Stimulated activated CD8-positive, alpha-beta memory T cell treated with anti-CD3 and anti-CD28 coated beads, Interleukin-2, amount 100 ng/mL, for 1 hour (primary cell): ENCODE data around the gene TFPI.
"Not testable (repeated sequence)": the region's sequence is repeated elsewhere in the genome, so short reads cannot be mapped to it uniquely, and the experiment has no call there.

Experiments
- DNase-seq, 2 donors: peaks; one replicate each; pipeline ENCODE4 v3.0.0-alpha.2; 2020; ENCODE audit warnings: low read depth in 2 of 2

Gene TFPI

GRCh38 chr2:187528042-187528441 lies 26.2 kb downstream of the TFPI start:
- no peak for DNase-seq

- DNase-seq: no peak
Observed at GRCh38 chr2:187527262-187527661, 27.0 kb downstream of the TFPI start.

DNA sequence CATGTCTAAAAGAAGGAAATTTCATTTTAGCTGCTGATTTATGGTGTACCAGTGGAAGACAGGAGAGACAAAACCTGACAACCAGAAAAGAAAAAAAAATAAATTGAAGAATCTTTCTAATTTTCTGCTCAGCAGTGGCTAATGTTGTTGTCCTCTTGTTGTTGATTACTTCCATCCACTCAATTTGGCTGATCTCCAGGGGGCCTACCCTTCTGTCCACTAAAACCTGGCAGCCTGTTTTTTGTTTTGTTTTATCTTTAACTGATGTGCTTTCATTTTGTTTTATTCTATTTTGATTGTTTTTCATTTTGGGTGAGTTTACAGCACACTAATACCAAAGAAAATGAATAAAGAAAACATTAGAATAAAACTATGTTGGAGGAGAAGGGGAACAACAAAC lies 27.4 kb downstream of the TFPI start:
- no peak for DNase-seq

- DNase-seq: no peak
Observed at GRCh38 chr2:187525163-187525900, 28.9 kb downstream of the TFPI start.

GRCh38 chr2:187523325-187523724 lies 30.9 kb downstream of the TFPI start:
- no peak for DNase-seq

- no peak for DNase-seq
Observed at GRCh38 chr2:187520121-187520624, 34.1 kb downstream of the TFPI start.

DNA sequence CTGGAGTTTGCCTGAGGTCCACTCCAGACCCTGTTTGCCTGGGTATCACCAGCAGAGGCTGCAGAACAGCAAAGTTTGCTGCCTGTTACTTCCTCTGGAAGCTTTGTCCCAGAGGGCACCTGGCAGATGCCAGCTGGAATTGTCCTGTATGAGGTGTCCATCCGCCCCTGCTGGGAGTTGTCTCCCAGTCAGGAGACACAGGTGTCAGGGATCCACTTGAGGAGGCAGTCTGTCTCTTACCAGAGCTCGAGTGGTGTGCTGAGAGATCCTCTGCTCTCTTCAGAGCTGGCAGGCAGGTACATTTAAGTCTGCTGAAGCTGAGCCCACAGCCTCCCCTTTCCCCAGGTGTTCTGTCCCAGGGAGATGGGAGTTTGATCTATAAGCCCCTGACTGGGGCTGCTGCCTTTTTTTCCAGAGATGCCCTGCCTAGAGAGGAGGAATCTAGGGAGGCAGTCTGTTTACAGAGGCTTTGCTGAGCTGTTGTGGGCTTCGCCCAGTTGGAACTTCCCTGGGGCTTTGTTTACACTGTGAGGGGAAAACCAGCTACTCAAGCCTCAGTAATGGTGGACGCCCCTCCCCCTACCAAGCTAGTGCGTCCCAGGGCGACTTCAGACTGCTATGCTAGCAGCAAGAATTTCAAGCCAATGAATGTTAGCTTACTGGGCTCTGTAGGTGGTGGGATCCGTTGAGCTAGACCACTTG lies 34.7 kb downstream of the TFPI start:
- no peak for DNase-seq

DNA sequence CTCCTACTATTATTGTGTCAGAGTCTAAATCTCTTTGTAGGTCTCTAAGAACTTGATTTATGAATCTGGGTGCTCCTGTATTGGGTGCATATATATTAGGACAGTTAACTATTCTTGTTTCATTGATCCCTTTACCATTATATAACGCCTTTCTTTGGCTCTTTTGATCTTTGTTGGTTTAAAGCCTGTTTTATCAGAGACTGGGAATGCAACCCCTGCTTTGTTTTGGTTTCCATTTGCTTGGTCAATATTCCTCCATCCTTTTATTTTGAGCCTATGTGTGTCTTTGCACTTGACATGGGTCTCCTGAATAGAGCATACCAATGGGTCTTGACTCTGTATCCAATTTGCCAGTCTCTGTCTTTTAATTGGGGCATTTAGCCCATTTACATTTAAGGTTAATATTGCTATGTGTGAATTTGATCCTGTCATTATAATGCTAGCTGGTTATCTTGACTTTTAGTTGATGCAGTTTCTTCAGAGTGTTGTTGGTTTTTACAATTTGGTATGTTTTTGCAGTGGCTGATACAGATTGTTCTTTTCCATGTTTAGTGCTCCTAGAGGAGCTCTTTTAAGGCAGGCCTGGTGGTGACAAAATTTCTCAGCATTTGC lies 36.4 kb downstream of the TFPI start:
- not testable (repeated sequence) for DNase-seq

- DNase-seq: not testable (repeated sequence)
Observed at GRCh38 chr2:187516630-187517510, 37.4 kb downstream of the TFPI start.

GRCh38 chr2:187514930-187515329 lies 39.3 kb downstream of the TFPI start:
- DNase-seq: no peak

GRCh38 chr2:187514235-187514829 lies 39.9 kb downstream of the TFPI start:
- DNase-seq: not testable (repeated sequence)

- not testable (repeated sequence) for DNase-seq
Observed at GRCh38 chr2:187513460-187514234, 40.6 kb downstream of the TFPI start.

DNA sequence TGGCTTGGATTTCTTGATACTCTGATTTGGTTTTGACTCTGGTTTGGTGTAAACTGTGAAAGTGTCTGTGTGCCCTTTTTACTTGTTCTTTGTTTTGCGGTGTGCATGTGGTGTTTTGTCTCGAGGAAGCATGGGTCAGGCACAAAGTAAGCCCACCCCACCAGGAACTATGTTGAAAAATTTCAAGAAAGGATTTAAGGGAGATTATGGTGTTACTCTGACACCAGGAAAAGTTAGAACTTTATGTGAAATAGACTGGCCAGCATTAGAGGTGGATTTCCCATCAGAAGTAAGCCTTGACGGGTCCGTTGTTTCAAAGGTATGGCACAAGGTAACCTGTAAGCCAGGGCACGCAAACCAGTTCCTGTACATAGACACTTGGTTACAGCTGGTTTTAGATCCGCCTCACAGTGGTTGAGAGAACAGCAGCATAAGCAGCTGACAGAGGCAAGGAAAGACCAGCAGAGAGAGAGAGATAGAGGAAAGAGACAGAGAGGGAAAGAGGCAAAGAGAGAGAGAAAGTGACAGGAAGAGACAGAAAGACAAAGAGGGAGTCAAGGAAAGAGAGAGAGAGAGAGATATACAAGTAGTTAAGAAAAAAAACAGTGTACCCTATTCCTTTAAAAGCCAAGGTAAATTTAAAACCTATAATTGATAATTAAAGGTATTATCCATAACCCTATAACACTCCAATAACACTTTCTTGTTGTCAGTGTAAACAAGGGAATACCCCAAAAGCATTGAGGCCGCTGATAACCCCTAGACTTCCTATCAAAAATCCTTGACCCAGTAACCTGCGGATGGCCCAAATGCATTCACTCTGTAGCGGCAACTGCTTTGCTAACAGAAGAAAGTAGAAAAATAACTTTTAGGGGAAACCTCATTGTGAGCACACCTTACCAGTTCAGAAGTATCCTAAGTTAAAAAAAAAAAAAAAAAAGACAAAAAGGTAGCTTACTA lies 42.6 kb downstream of the TFPI start:
- no peak for DNase-seq

DNA sequence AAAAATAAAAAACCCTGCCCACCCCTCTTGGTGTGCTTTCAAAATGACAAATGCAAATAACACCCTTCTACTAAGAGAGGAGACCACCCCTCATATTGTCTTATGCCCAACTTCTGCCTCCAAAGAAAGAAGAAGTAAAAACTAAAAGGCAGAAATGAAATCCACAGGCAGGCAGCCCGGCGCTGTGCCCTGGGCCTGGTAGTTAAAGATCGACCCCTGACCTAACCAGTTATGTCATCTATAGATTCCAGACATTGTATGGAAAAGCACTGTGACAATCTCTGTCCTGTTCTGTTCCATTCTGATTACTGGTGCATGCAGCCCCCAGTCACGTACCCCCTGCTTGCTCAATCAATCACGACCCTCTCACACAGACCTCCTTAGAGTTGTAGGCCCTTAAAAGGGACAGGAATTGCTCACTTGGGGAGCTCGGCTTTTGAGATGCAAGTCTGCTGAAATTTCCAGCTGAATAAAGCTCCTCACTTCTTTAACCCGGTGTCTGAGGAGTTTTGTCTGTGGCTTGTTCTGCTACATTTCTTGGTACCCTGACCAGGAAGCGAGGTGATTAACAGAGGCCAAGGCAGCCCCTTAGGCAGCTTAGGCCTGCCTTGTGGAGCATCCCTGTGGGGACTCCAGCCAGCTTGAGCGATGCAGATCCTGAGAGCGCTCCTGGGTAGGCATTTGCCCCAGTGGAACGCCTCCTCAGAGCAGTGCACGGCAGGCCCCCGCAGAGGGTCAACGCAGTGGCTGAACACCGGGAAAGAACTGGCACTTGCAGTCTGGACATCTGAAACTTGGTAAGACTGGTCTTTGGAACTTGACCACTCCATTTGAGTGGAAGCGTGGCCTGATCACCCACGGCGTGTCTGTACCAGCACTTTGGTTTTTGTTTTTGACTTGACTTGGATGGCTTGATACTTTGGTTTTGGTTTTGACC lies 43.5 kb downstream of the TFPI start:
- DNase-seq: not testable (repeated sequence)

DNA sequence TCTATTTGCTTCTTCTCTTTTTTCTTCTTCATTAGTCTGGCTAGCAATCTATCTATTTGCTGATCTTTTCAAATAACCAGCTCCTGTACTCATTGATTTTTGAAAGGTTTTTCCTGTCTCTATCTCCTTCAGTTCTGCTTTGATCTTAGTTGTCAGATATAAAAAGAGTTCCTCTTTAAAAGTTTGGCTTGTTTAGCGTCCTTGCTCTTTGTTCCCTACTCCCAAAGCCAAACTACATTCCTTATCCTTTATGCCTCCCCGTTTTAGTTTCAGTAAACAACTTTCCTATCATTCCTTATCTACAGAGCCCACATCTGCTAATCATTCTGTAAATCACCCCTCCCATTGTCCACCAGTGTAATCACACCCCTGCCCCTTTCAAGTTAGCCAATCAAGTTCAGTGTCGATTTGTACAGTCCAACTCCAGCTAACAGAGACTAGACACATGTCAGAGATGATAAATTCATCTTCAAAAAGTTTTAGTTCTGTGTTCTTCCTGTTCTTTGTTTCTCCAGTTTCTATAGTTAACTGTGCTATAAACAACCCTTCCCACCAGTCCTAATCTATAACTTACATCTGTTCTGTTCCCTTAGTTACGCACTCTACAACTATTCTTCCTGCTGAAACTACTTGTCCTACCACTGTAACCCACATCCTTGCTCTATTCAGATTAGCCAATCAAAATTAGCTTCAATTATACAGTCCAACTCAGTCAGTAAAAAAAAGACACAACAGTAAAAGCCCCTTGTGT lies 44.4 kb downstream of the TFPI start:
- no peak for DNase-seq

DNA sequence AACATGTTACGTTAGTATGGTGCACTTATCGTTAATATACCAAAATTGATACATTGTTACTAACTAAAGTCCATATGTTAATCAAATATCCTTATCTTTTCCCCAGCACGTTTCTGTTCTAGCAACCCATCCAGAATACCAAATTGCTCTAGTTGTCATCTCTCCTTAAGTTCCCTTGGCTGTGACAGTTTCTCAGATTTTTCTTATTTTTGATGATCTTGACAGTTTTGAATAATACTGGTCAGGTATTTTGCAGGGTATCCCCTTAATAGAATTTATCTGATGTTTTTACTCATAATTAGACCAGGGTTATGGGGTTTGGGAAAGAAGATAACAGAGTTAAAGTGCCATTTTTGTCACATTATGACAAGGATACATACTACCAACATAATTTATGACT lies 47.8 kb downstream of the TFPI start:
- DNase-seq: no peak

DNA sequence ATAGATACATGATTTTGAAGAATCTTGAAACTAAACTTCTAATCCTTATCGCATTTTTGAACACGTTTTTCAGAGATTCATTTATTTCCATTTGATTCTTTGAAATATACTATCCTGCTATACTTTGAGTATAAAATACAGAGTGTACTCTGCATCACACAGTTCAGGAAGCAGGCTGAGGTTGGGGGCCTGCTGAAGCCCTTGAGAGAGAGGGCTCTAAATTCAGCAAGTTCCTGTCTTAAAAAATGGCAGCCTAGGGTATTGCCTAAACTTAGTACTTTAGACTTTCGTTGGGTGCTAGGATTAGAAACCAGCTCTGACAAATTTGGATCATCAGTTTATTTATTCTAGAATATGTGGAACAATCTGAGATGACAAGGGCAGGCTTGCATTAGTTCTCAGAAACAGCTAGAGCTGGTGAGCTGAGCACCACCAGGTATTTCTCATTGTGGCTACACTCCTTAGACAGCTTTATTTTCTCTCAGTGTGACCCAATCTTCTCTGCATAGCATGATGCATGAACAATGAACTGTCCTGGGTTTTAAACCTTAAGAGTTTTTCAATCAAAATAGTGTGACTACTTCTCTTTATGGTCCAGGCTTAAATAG lies 49.1 kb downstream of the TFPI start:
- no peak for DNase-seq
